Subcutaneous abdominal adipose tissue (tissue), 5 donors: ENCODE measurements around the gene C10orf143.
"Not testable (repeated sequence)": the region's sequence is repeated elsewhere in the genome, so short reads cannot be mapped to it uniquely, and the experiment has no call there.

Experiments
- H3K27ac ChIP-seq: one replicate; pipeline ENCODE4 v1.7.0; 2013; ENCODE audit warnings: low read depth, mild to moderate bottlenecking, inconsistent platforms, low read length, moderate library complexity
- H3K27me3 ChIP-seq, 5 donors: one replicate each; pipeline ENCODE4 v1.7.0; 2013; ENCODE audit warnings: low read length in 5 of 5, inconsistent platforms in 1 of 5; ENCODE audit not compliant: control insufficient read depth in 5 of 5, insufficient read depth in 4 of 5
- H3K36me3 ChIP-seq, 5 donors: one replicate each; pipeline ENCODE4 v1.7.0; 2013; ENCODE audit warnings: low read length in 5 of 5; ENCODE audit not compliant: control insufficient read depth in 5 of 5, insufficient read depth in 5 of 5
- H3K4me1 ChIP-seq, 5 donors: one replicate each; pipeline ENCODE4 v1.7.0; 2013; ENCODE audit warnings: low read length in 5 of 5, mild to moderate bottlenecking in 3 of 5, moderate library complexity in 1 of 5; ENCODE audit not compliant: control insufficient read depth in 5 of 5, insufficient read depth in 5 of 5
- H3K4me3 ChIP-seq, 5 donors: one replicate each; pipeline ENCODE4 v1.7.0; 2013; ENCODE audit warnings: low read length in 5 of 5, low read depth in 1 of 5
- H3K9ac ChIP-seq, 5 donors: one replicate each; pipeline ENCODE4 v1.7.0; 2013; ENCODE audit warnings: low read length in 5 of 5, mild to moderate bottlenecking in 4 of 5, moderate library complexity in 3 of 5
- H3K9me3 ChIP-seq, 5 donors: one replicate each; pipeline ENCODE4 v1.7.0; 2013; ENCODE audit warnings: low read length in 5 of 5; ENCODE audit not compliant: control insufficient read depth in 5 of 5
- donor health status: healthy.
- donor health status: healthy.
- donor health status: healthy.
- donor health status: healthy.
- donor health status: healthy.

C10orf143 gene

DNA sequence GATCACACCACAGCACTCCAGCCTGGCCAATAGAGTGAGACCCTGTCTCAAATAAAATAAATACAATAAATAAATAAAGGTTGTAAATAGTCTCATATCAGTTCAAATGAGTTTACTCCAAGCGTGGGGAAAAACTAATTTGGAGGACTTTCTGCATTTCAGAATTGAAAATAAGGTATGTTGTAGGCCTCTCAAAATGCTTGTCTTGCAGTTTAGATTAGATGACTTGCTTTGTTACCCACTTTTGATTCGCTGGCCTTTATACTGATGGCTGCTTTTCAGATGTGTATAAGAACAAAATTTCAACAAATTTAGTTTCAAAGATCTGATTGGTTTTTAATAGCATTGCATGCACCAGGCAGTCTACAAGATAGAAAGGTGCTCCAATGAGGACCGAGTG is 2.2 kb upstream of the C10orf143 start:
- Histone ChIP-seq H3K27me3 (no peaks in the 10 kb centered on the region), H3K27ac (no peak overlapping the region), H3K9me3 (peaks cover 0 to 2% (median 0%) of the 10 kb centered on the region in 5 donors), H3K4me3 (no peak overlapping the region), H3K36me3 (no peaks in the 10 kb centered on the region), H3K9ac (no peak overlapping the region), H3K4me1 (peaks cover 8 to 27% (median 22%) of the 10 kb centered on the region in 5 donors)

GRCh38 chr10:130111852-130112180 is 1.2 kb upstream of the C10orf143 start:
- Histone ChIP-seq H3K9me3 (no peaks in the 10 kb centered on the region), H3K27me3 (no peaks in the 10 kb centered on the region), H3K27ac (peak overlapping the region; percentile 93), H3K36me3 (no peaks in the 10 kb centered on the region), H3K9ac (peak overlapping the region in 4 of 5 donors; percentile 72 to 89 (median 84)), H3K4me1 (peaks cover 8 to 27% (median 22%) of the 10 kb centered on the region in 5 donors), H3K4me3 (peak overlapping the region; percentile 68 to 96 (median 87))

DNA sequence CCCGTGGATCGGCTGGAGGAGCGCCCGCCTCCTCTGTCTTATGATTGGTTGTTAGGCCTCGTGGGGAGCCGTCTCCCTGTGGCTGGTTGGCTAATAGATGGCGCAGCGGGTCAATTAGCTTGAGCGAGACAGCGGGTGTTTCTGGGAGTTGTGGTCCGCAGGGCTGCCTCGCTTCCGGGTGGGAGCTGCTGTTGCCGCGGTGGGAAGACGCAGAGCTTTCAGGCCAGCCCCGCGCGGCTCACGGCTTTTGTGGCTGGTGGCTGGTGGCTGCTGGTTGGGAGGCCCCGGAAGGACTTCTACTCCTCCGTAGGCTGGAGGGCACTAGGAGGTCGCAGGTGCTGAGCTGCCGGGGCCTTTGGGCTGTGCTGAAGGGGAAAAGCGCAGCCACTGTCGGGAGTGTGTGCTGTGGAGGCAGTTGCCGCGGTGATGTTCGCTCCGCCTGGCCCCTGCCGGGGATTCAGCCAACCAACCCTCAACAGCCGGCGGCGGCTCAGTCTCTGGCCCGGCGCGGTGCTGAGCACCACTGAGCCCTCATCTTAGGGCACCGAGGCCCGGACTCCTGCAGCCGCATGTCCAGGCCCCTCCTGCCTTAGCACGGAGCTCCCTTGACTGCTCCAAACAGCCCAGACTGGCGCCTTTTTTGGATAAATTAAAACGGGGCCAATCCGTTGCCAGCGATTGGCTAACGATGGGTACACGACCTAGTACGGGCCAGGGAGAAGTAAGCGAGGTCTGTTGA is 652 bp upstream of the C10orf143 start:
- Histone ChIP-seq H3K36me3 (no peaks in the 10 kb centered on the region), H3K4me1 (peaks cover 8 to 27% (median 22%) of the 10 kb centered on the region in 5 donors), H3K4me3 (peak overlapping the region; percentile 77 to 96 (median 90)), H3K9ac (peak overlapping the region in 4 of 5 donors; percentile 72 to 91 (median 84)), H3K9me3 (no peaks in the 10 kb centered on the region), H3K27ac (peak overlapping the region; percentile 93), H3K27me3 (no peaks in the 10 kb centered on the region)

GRCh38 chr10:130109796-130110245 is 809 bp downstream of the C10orf143 start:
- Histone ChIP-seq H3K36me3 (peaks cover 0 to 5% (median 0%) of the 10 kb centered on the region in 5 donors), H3K4me3 (peak overlapping the region; percentile 77 to 96 (median 90)), H3K27ac (peak overlapping the region; percentile 93), H3K4me1 (peaks cover 8 to 27% (median 22%) of the 10 kb centered on the region in 5 donors), H3K9ac (peak overlapping the region; percentile 72 to 91 (median 80)), H3K9me3 (no peaks in the 10 kb centered on the region), H3K27me3 (no peaks in the 10 kb centered on the region)

DNA sequence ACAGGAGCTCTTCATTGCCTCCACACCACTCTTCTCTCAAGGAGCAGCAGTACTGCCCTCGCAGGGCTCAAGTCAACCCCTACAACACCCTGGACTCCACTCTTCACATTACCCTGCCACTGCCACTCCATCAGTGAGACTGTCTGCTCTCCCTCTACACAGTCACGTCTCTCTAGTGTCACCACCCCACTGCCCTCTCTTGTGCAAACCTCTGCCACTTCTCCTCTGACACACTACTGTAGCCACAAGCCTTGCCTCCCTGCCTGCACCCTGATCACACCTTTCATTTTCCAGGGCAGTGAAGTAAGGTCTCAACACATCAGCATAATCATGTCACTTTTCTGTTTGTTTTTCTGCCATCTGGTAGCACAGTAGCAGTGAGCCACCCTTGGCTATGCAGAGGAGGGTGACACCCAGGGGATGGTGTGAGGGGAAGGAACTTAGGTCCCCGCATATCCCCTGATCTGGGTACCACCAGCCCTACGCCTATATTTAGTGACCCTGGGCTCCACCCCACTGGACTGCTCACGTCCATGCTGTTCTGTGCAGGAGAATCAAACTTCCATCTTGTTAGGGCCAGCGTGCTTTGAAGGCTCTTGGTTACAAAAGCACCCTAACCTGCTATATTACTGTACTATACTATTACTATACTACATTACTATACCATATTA is 1.6 kb downstream of the C10orf143 start:
- H3K9me3 ChIP-seq, result no peaks in the 10 kb centered on the region
- no peak overlapping the region for H3K27ac ChIP-seq
- peaks cover 8 to 27% (median 22%) of the 10 kb centered on the region in 5 donors for H3K4me1 ChIP-seq
- peaks cover 0 to 6% (median 0%) of the 10 kb centered on the region in 5 donors for H3K36me3 ChIP-seq
- H3K27me3 ChIP-seq, result no peaks in the 10 kb centered on the region
- H3K4me3 ChIP-seq, result peak overlapping the region; percentile 77 to 96 (median 90)
- peak overlapping the region in 2 of 5 donors; percentile 89 to 91 for H3K9ac ChIP-seq

GRCh38 chr10:130108146-130108545 is 2.5 kb downstream of the C10orf143 start:
- H3K9me3 ChIP-seq, H3K27me3 ChIP-seq, H3K9ac ChIP-seq, H3K36me3 ChIP-seq, H3K4me3 ChIP-seq, H3K27ac ChIP-seq: not testable (repeated sequence)
- H3K4me1 ChIP-seq, result peaks cover 8 to 27% (median 22%) of the 10 kb centered on the region in 5 donors

DNA sequence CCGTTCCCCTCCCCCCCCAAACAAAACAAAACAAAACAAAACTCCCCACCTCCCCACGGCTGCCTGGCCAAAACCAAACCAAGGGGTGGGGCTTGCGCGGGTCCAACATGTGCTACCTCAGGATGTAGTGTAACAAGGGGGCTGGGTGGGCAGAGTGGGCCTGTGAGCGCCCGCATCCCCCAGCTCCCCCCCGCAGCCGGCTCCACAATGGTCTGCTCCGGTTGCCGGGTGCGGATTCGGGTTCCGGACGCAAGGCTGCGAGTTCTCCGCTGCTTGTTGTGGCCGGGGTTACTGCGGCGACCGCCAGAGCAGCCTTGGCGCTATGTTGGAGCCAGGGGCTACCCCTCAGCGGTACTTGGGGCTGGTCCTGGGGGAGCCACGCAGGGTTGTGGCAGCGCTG is 4.9 kb downstream of the C10orf143 start:
- H3K9ac ChIP-seq, result no peak overlapping the region
- H3K4me3 ChIP-seq, result no peak overlapping the region
- no peaks in the 10 kb centered on the region for H3K9me3 ChIP-seq
- H3K36me3 ChIP-seq, result peaks cover 0 to 10% (median 0%) of the 10 kb centered on the region in 5 donors
- peaks cover 7 to 17% (median 16%) of the 10 kb centered on the region in 5 donors for H3K4me1 ChIP-seq
- no peak overlapping the region for H3K27ac ChIP-seq
- no peaks in the 10 kb centered on the region for H3K27me3 ChIP-seq

DNA sequence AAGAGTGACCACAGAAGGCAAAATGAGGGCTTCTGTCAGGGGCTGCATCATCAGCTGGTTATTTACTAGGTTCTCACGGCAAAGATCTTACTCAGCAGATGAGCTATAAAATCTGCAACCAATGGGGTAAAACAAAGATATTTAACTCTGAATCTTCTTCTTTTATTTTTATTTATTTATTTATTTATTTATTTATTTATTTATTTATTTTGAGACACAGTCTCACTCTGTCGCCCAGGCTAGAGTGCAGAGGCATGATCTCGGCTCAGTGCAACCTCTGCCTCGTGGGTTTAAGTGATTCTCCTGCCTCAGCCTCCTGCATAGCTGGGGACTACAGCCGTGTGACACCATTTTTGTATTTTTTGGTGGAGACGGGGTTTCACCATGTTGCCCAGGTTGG is 11.3 kb downstream of the C10orf143 start:
- H3K9me3 ChIP-seq, result no peaks in the 10 kb centered on the region
- H3K27me3 ChIP-seq, result no peaks in the 10 kb centered on the region
- no peaks in the 10 kb centered on the region for H3K4me1 ChIP-seq
- no peak overlapping the region for H3K27ac ChIP-seq
- no peak overlapping the region for H3K4me3 ChIP-seq
- no peak overlapping the region for H3K9ac ChIP-seq
- peaks cover 0 to 5% (median 0%) of the 10 kb centered on the region in 5 donors for H3K36me3 ChIP-seq

DNA sequence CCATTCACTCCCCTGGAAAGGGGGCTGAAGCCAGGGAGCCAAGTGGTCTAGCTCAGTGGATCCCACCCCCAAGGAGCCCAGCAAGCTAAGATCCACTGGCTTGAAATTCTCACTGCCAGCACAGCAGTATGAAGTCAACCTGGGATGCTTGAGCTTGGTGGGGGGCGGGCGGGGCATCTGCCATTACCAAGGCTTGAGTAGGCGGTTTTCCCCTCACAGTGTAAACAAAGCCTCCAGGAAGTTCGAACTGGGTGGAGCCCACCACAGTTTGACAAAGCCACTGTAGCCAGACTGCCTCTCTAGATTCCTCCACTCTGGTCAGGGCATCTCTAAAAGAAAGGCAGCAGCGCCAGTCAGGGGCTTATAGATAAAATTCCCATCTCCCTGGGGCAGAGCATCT is 20.1 kb downstream of the C10orf143 start:
- not testable (repeated sequence) for H3K27me3 ChIP-seq, H3K9me3 ChIP-seq, H3K9ac ChIP-seq, H3K36me3 ChIP-seq, H3K27ac ChIP-seq, H3K4me1 ChIP-seq, H3K4me3 ChIP-seq

DNA sequence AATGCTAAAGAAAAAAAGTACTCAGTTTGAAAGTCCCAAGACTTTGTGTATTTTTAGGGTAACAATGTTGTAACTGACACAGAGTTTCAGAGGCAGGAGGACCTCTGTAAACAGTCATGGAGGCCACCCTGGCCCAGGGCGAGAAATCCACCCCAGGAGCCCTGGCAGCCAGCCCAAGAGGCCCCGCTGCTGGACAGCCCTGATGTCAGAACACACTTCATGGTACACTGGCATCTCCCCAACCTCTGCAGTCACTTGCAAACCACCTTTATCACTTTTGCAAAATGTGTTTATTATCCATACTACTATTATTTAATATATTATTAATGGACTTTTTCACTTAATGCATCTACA is 30.2 kb downstream of the C10orf143 start:
- Histone ChIP-seq H3K4me1 (no peaks in the 10 kb centered on the region), H3K9me3 (peaks cover 0 to 4% (median 0%) of the 10 kb centered on the region in 5 donors), H3K9ac (no peak overlapping the region), H3K36me3 (no peaks in the 10 kb centered on the region), H3K4me3 (no peak overlapping the region), H3K27me3 (no peaks in the 10 kb centered on the region), H3K27ac (no peak overlapping the region)
